CD8-positive, alpha-beta memory T cell (primary cell): Measurements from ENCODE around the gene NTN4. TPM values are rescaled to one million over a fixed set of nuclear protein-coding genes. Genes with fewer than 3 reads are reported as not detected.
"Not testable (repeated sequence)": the region's sequence is repeated elsewhere in the genome, so short reads cannot be mapped to it uniquely, and the experiment has no call there.

Experiments used
- CTCF ChIA-PET: fragments of 350-600 bp; sonication (Branson Sonifier 250); formaldehyde crosslinking; loops from one replicate; lab custom pipeline; 2021; ENCODE audit warnings: antibody characterized with exemption; lab: Charles Lee
- POLR2A ChIA-PET: fragments of 350-600 bp; sonication (Branson Sonifier 250); formaldehyde crosslinking; loops from one replicate; lab custom pipeline; 2021; ENCODE audit warnings: antibody characterized with exemption; lab: Charles Lee
- DNase-seq, 5 donors: peaks; one replicate each; pipeline versions ENCODE4 v3.0.0 to v3.0.0-alpha.2; 2020 to 2022; ENCODE audit warnings: mixed read lengths in 1 of 5
- H3K27ac ChIP-seq: one replicate; pipeline ENCODE4 v1.7.0; 2013; ENCODE audit warnings: low read depth, mild to moderate bottlenecking, low read length, moderate library complexity
- H3K27me3 ChIP-seq: 2 replicates; pipeline ENCODE4 v1.7.0; 2013; ENCODE audit warnings: low read length, mild to moderate bottlenecking; ENCODE audit not compliant: insufficient read depth, poor library complexity, severe bottlenecking
- H3K36me3 ChIP-seq: 2 replicates; pipeline ENCODE4 v1.7.0; 2013; ENCODE audit warnings: mild to moderate bottlenecking, low read length, moderate library complexity; ENCODE audit not compliant: insufficient read depth
- H3K4me1 ChIP-seq: 2 replicates; pipeline ENCODE4 v1.7.0; 2013; ENCODE audit warnings: mild to moderate bottlenecking, low read length, moderate library complexity; ENCODE audit not compliant: insufficient read depth
- H3K4me3 ChIP-seq: 2 replicates; pipeline ENCODE4 v1.7.0; 2013; ENCODE audit warnings: mild to moderate bottlenecking, low read length
- H3K9me3 ChIP-seq: 2 replicates; pipeline ENCODE4 v1.7.0; 2013; ENCODE audit warnings: mild to moderate bottlenecking, low read length
- H3K27ac Mint-ChIP-seq, 8 donors: one replicate each; pipeline ENCODE4 v1.8.0; 2020 to 2021; ENCODE audit warnings: mixed read lengths in 8 of 8, mild to moderate bottlenecking in 6 of 8, inconsistent platforms in 3 of 8, moderate library complexity in 3 of 8
- H3K27me3 Mint-ChIP-seq, 2 donors: one replicate each; pipeline ENCODE4 v1.8.0; 2020 to 2021; ENCODE audit warnings: mixed read lengths in 2 of 2, mild to moderate bottlenecking in 1 of 2, moderate library complexity in 1 of 2
- H3K36me3 Mint-ChIP-seq, 3 donors: one replicate each; pipeline ENCODE4 v1.8.0; 2020 to 2021; ENCODE audit warnings: mixed read lengths in 3 of 3, inconsistent platforms in 1 of 3, mild to moderate bottlenecking in 1 of 3
- H3K4me1 Mint-ChIP-seq, 3 donors: one replicate each; pipeline ENCODE4 v1.8.0; 2020 to 2021; ENCODE audit warnings: mixed read lengths in 3 of 3, inconsistent platforms in 1 of 3, mild to moderate bottlenecking in 1 of 3
- H3K4me3 Mint-ChIP-seq, 7 donors: one replicate each; pipeline ENCODE4 v1.8.0; 2020 to 2021; ENCODE audit warnings: mixed read lengths in 7 of 7, mild to moderate bottlenecking in 6 of 7, moderate library complexity in 4 of 7, inconsistent platforms in 2 of 7
- H3K9me3 Mint-ChIP-seq, 5 donors: one replicate each; pipeline ENCODE4 v1.8.0; 2020 to 2022; ENCODE audit warnings: mixed read lengths in 5 of 5, mild to moderate bottlenecking in 3 of 5, moderate library complexity in 2 of 5, inconsistent platforms in 1 of 5
- polyA plus RNA-seq: library from polyadenylated mRNA; unstranded; fragments of 300-500 nt; fragmentation: Illumina TruSeq; gene quantifications from one replicate; pipeline ENCODE4 v1.2.3, GENCODE V29; 2021
- total RNA-seq, 2 experiments: library from RNA; stranded (reverse); gene quantifications; one replicate each; pipeline ENCODE4 v1.2.3, GENCODE V29; 2021

NTN4 gene
- total and polyA plus RNA-seq, 3 experiments from 2014 or later = 4.2 TPM; not detected in 2

DNA sequence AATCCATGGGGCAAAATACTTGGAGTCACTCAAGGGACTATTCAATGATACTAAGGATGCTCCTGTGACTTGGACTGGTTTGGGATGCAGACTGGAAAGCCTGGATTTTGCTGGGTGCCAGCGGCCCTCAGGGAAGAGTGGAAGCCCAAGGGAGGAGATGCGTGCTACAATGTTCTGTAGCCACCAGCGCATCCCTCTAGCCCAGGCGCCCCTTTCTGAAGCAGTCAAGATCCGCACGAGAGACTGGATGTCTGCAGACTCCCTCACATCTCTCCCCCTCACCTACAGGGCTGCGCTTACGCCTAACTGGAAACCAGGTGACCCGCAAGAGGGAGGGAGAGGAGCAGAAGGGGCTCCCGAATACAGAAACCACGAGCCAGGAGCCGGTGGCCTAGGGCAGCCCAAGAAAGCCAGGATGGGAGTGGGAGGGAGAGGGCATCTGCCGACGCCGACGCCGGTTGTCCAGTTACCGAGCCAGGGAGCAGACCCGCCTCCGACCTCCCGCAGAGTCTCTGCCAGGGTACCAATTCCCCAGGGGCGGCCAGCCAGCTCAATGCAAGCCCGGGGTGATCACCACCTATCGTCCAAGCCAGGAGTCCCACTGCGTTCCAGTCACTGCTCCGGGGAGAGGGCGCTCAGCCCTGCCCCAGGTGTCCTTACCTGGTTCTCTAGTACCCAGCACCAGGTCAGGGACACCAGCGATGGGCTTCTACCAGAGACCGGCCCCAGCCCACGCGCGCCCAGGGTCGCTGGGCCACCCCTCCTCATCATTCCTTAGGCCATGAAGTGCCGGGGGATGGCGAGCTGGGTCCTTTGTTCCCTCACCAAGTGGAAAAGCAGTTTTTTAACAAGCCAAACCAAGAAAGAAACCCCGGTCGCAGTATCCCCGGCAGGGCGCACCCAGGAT is 1.2 kb downstream of the NTN4 start:
- peak overlapping the region; percentile 72 to 86 (median 82) for H3K4me3 Mint-ChIP-seq
- H3K4me1 Mint-ChIP-seq = peaks cover 12 to 22% (median 14%) of the 10 kb centered on the region in 3 donors
- Histone ChIP-seq H3K9me3 (no peaks in the 10 kb centered on the region), H3K27me3 (peaks cover 17% of the 10 kb centered on the region), H3K4me1 (peaks cover 9% of the 10 kb centered on the region), H3K27ac (no peak overlapping the region), H3K36me3 (no peaks in the 10 kb centered on the region), H3K4me3 (peak overlapping the region; percentile 33)
- peak overlapping the region in 6 of 8 donors; percentile 22 to 82 (median 35) for H3K27ac Mint-ChIP-seq
- ChIA-PET CTCF (no interaction called here), POLR2A (no interaction called here)
- H3K9me3 Mint-ChIP-seq = no peaks in the 10 kb centered on the region
- no peak for DNase-seq
- H3K27me3 Mint-ChIP-seq = peaks cover 37 to 78% of the 10 kb centered on the region in 2 donors
- no peaks in the 10 kb centered on the region for H3K36me3 Mint-ChIP-seq

DNA sequence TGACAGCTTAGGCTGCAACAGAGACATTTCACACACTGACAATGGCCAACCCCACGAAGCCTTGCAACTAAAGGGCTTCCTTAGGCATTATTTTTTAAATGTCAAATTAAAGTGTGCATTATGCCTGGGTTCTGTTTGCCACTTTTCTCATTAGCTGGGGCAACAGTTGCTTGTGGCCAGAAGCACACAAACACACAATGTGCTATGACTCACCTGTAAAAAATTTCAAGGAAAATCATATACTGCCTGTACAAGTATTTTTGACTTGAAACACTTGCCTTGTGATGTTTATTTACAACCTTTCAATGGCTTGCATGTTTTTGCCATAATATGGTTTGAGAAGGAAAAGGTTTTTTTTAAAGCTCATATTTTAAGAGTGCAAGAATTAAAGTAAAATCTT is 1.9 kb downstream of the NTN4 start:
- Histone ChIP-seq H3K36me3 (no peaks in the 10 kb centered on the region), H3K4me3 (no peak overlapping the region), H3K27me3 (peaks cover 17% of the 10 kb centered on the region), H3K9me3 (no peaks in the 10 kb centered on the region), H3K4me1 (peaks cover 9% of the 10 kb centered on the region), H3K27ac (no peak overlapping the region)
- Mint-ChIP-seq H3K36me3 (no peaks in the 10 kb centered on the region), H3K4me1 (peaks cover 12 to 22% (median 14%) of the 10 kb centered on the region in 3 donors), H3K27ac (no peak overlapping the region), H3K27me3 (peaks cover 37 to 77% of the 10 kb centered on the region in 2 donors), H3K4me3 (peak overlapping the region in 5 of 7 donors; percentile 72 to 86 (median 84)), H3K9me3 (no peaks in the 10 kb centered on the region)
- ChIA-PET POLR2A (no interaction called here), CTCF (no interaction called here)
- DNase-seq = no peak

DNA sequence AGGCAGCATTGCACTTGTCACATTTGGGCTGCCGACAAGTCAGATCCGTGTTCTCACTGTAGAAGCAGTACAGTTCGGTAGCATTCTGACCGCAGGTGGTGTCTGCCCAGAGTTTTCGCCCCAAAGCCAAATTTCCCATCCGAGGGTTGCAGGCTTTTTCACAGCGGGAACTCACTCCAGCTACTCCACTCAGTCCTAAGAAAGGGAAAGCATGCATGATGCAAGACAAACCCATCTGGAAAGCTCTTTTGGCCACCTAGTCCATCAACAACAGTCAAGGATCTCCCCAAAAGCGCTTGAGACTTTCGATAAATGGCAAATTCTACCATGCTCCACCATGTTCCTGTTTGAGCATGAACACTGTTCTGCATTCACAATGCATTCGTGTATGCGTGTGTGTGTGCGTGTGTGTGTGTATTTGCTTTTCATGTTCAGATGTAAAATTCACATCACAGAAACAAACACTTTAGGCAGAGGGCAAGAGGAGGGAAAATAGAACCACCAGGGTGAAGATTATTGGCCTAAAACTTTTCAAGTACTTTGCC is 3.2 kb downstream of the NTN4 start:
- H3K27me3 Mint-ChIP-seq = peaks cover 37 to 75% of the 10 kb centered on the region in 2 donors
- no peaks in the 10 kb centered on the region for H3K9me3 Mint-ChIP-seq
- no peaks in the 10 kb centered on the region for H3K36me3 ChIP-seq
- H3K27ac ChIP-seq = no peak overlapping the region
- H3K27me3 ChIP-seq = peaks cover 17% of the 10 kb centered on the region
- peaks cover 9% of the 10 kb centered on the region for H3K4me1 ChIP-seq
- POLR2A ChIA-PET = no interaction called here
- no peaks in the 10 kb centered on the region for H3K9me3 ChIP-seq
- H3K4me3 ChIP-seq = no peak overlapping the region
- no peak for DNase-seq
- H3K27ac Mint-ChIP-seq = peak overlapping the region in 1 of 8 donors; percentile 32
- H3K4me1 Mint-ChIP-seq = peaks cover 12 to 22% (median 14%) of the 10 kb centered on the region in 3 donors
- peaks cover 0 to 3% (median 0%) of the 10 kb centered on the region in 3 donors for H3K36me3 Mint-ChIP-seq
- CTCF ChIA-PET = no interaction called here
- no peak overlapping the region for H3K4me3 Mint-ChIP-seq

DNA sequence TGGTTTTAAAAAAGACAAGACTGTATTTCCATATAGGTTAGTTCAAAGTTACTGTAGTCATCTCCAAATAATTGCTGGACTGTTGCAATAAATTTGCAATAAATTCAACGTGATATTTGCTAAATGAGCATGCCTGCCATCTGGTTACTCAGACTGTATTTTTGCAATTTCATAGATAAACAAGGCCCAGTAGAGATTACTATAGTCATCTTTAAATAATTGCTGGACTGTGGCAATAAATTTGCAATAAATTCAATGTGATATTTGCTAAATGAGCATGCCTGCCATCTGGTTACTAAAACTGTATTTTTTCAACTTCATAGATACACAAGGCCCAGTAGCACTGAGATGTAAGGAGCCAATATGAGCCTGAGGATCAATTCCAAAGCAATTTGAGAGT is 5.6 kb downstream of the NTN4 start:
- Mint-ChIP-seq H3K9me3 (no peaks in the 10 kb centered on the region), H3K4me1 (peaks cover 4 to 8% (median 6%) of the 10 kb centered on the region in 3 donors), H3K27me3 (peaks cover 28 to 67% of the 10 kb centered on the region in 2 donors), H3K27ac (no peak overlapping the region), H3K36me3 (peaks cover 0 to 7% (median 0%) of the 10 kb centered on the region in 3 donors), H3K4me3 (no peak overlapping the region)
- H3K27ac ChIP-seq = no peak overlapping the region
- peaks cover 9% of the 10 kb centered on the region for H3K4me1 ChIP-seq
- no peak overlapping the region for H3K4me3 ChIP-seq
- DNase-seq = no peak
- CTCF ChIA-PET = no interaction called here
- no peaks in the 10 kb centered on the region for H3K9me3 ChIP-seq
- POLR2A ChIA-PET = no interaction called here
- H3K27me3 ChIP-seq = peaks cover 16% of the 10 kb centered on the region
- H3K36me3 ChIP-seq = no peaks in the 10 kb centered on the region

DNA sequence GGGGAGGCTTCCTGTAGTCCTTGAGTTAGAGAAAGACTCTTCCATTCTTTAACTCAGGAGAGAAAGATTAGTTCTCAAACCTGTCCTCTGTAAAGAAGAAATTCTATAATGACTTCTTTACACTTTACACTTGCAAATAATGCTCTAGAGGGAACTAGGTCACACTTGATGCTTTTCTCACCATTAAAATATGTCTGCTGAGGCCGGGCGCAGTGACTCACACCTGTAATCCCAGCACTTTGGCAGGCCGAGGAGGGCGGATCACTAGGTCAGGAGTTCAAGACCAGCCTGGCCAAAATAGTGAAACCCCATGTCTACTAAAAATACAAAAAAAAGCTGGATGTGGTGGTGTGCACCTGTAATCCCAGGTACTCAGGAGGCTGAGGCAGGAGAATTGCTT is 6.3 kb downstream of the NTN4 start:
- H3K27me3 Mint-ChIP-seq = peaks cover 23 to 61% of the 10 kb centered on the region in 2 donors
- no peak for DNase-seq
- CTCF ChIA-PET = no interaction called here
- H3K27ac Mint-ChIP-seq = peak overlapping the region in 1 of 8 donors; percentile 26
- peaks cover 0 to 7% (median 0%) of the 10 kb centered on the region in 3 donors for H3K36me3 Mint-ChIP-seq
- Histone ChIP-seq H3K9me3 (no peaks in the 10 kb centered on the region), H3K27ac (no peak overlapping the region), H3K36me3 (no peaks in the 10 kb centered on the region), H3K27me3 (peaks cover 11% of the 10 kb centered on the region), H3K4me3 (no peak overlapping the region), H3K4me1 (peaks cover 3% of the 10 kb centered on the region)
- H3K4me1 Mint-ChIP-seq = peaks cover 2 to 4% (median 2%) of the 10 kb centered on the region in 3 donors
- no peaks in the 10 kb centered on the region for H3K9me3 Mint-ChIP-seq
- H3K4me3 Mint-ChIP-seq = no peak overlapping the region
- POLR2A ChIA-PET = no interaction called here

DNA sequence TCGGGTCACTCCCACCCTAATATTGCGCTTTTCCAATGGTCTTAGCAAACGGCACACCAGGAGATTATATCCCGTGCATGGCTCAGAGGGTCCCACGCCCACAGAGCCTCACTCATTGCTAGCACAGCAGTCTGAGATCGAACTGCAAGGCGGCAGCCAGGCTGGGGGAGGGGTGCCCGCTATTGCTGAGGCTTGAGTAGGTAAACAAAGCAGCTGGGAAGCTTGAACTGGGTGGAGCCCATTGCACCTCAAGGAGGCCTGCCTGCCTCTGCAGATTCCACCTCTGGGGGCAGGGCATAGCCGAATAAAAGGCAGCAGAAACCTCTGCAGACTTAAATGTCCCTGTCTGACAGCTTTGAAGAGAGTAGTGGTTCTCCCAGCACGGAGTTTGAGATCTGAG is 15.1 kb downstream of the NTN4 start:
- H3K27ac Mint-ChIP-seq, POLR2A ChIA-PET: not testable (repeated sequence)

DNA sequence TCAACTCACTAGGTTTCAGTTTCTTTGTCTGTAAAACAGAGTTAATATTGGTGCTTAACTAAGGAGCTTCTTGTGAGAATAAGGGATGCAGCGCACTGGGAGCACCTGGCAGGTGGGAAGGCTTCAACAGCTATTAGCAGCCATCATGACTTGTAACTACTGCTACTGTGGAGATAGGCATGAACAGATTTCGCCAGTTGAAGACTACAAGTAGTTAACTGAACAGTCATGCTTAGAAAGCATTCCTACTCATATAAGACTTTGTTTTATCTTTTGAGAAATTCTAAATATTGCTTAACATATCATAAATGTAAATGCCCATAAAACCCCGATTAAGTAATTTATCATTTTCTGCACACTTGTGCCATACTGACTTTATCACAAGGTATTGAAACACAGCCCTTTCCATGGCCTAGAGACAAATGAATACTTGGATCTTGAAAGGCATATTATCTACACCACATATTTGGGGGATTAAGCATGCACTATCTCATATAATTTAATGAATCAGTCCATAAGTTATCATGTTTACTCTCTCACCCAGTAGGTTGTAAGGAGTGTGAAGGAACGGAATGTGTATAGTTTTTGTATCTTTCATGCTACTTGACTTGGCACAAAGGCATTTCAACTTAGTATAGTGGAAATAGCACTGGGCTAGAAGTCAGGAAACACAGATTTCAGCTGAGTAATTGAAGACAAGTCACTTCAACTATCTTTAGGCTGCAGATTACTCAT is 16.1 kb downstream of the NTN4 start:
- Mint-ChIP-seq H3K9me3 (peaks cover 0 to 9% (median 3%) of the 10 kb centered on the region in 5 donors), H3K4me3 (no peak overlapping the region), H3K27ac (no peak overlapping the region), H3K27me3 (peaks cover 6 to 44% of the 10 kb centered on the region in 2 donors), H3K4me1 (no peaks in the 10 kb centered on the region), H3K36me3 (peaks cover 0 to 36% (median 2%) of the 10 kb centered on the region in 3 donors)
- H3K27ac ChIP-seq = no peak overlapping the region
- no peaks in the 10 kb centered on the region for H3K9me3 ChIP-seq
- H3K36me3 ChIP-seq = no peaks in the 10 kb centered on the region
- H3K27me3 ChIP-seq = no peaks in the 10 kb centered on the region
- H3K4me1 ChIP-seq = no peaks in the 10 kb centered on the region
- POLR2A ChIA-PET = no interaction called here
- DNase-seq = no peak
- CTCF ChIA-PET = no interaction called here
- H3K4me3 ChIP-seq = no peak overlapping the region

More for the DNA sequence above, 15.1 kb downstream of the NTN4 start:
- H3K9me3 Mint-ChIP-seq, H3K4me3 Mint-ChIP-seq, CTCF ChIA-PET, H3K9me3 ChIP-seq, H3K27me3 ChIP-seq, H3K4me3 ChIP-seq, H3K4me1 ChIP-seq, H3K4me1 Mint-ChIP-seq, H3K36me3 ChIP-seq, DNase-seq, H3K27ac ChIP-seq: not testable (repeated sequence)
- Mint-ChIP-seq H3K27me3 (peaks cover 6 to 42% of the 10 kb centered on the region in 2 donors), H3K36me3 (peaks cover 0 to 33% (median 2%) of the 10 kb centered on the region in 3 donors)
